BLaER1 treated with 17β-estradiol and CSF1 and Interleukin-3, amounts not matched to agents 10 nM and 100 nM (cell line): Measurements from ENCODE around the gene LINC01488.
A peak's percentile ranks its signal among the peaks of the same experiment; 100 is the strongest.

ENCODE experiments used
- H3K27ac ChIP-seq, 11 experiments: shearing (Covaris generic); formaldehyde crosslinking; 2 replicates each; pipeline ENCODE4 v1.8.1; 2022
- H3K27me3 ChIP-seq, 11 experiments: shearing (Covaris generic); formaldehyde crosslinking; 2 replicates each; pipeline ENCODE4 v1.8.1; 2022
- H3K36me3 ChIP-seq, 11 experiments: shearing (Covaris generic); formaldehyde crosslinking; 2 replicates each; pipeline ENCODE4 v1.8.1; 2022
- H3K4me1 ChIP-seq, 10 experiments: shearing (Covaris generic); formaldehyde crosslinking; 2 replicates each; pipeline ENCODE4 v1.8.1; 2022
- H3K4me2 ChIP-seq, 11 experiments: shearing (Covaris generic); formaldehyde crosslinking; 2 replicates each; pipeline ENCODE4 v1.8.1; 2022
- H3K4me3 ChIP-seq, 10 experiments: shearing (Covaris generic); formaldehyde crosslinking; 2 replicates each; pipeline ENCODE4 v1.8.1; 2022
- H3K9ac ChIP-seq, 11 experiments: shearing (Covaris generic); formaldehyde crosslinking; 2 replicates each; pipeline ENCODE4 v1.8.1; 2022
- H3K9me3 ChIP-seq, 11 experiments: shearing (Covaris generic); formaldehyde crosslinking; replicated peaks in 1 of 11; 2 replicates each; pipeline ENCODE4 v1.8.1; 2022
- H4K20me1 ChIP-seq, 11 experiments: shearing (Covaris generic); formaldehyde crosslinking; 2 replicates each; pipeline ENCODE4 v1.8.1; 2022
- Cebpa-rat ChIP-seq, 11 experiments: shearing (Covaris generic); IDR thresholded peaks; 2 replicates each; pipeline ENCODE4 v1.8.1; 2022

Gene LINC01488

GRCh38 chr11:69437876-69438205 is 43.6 kb upstream of the LINC01488 start:
- Histone ChIP-seq H3K9me3 (no peaks in the 10 kb centered on the region), H3K4me2 (no peak overlapping the region), H3K27me3 (peaks cover 0 to 22% (median 0%) of the 10 kb centered on the region in 11 experiments; a peak in 5 of 22 replicates), H3K9ac (no peak overlapping the region), H3K4me3 (no peak overlapping the region), H3K4me1 (peaks cover 28 to 54% (median 49%) of the 10 kb centered on the region in 10 experiments), H4K20me1 (peaks cover 0 to 5% (median 0%) of the 10 kb centered on the region in 11 experiments; a peak in 1 of 22 replicates), H3K36me3 (no peaks in the 10 kb centered on the region), H3K27ac (no peak overlapping the region)
- TF ChIP-seq Cebpa-rat (IDR thresholded peaks at IDR 0.05), result no peak

- peaks cover 0 to 5% (median 0%) of the 10 kb centered on the region in 11 experiments; a peak in 1 of 22 replicates for H4K20me1 ChIP-seq
- no peak overlapping the region for H3K4me2 ChIP-seq
- H3K4me1 ChIP-seq, result peaks cover 34 to 54% (median 49%) of the 10 kb centered on the region in 10 experiments
- no peaks in the 10 kb centered on the region for H3K9me3 ChIP-seq
- H3K27ac ChIP-seq, result no peak overlapping the region
- H3K36me3 ChIP-seq, result no peaks in the 10 kb centered on the region
- no peak overlapping the region for H3K9ac ChIP-seq
- no peak for TF ChIP-seq Cebpa-rat (IDR thresholded peaks at IDR 0.05)
- no peak overlapping the region for H3K4me3 ChIP-seq
- peaks cover 0 to 22% (median 0%) of the 10 kb centered on the region in 11 experiments; a peak in 5 of 22 replicates for H3K27me3 ChIP-seq
Observed at GRCh38 chr11:69438286-69438920, 43.1 kb upstream of the LINC01488 start.

GRCh38 chr11:69439127-69439526 is 42.3 kb upstream of the LINC01488 start:
- no peaks in the 10 kb centered on the region for H3K36me3 ChIP-seq
- no peak overlapping the region for H3K4me2 ChIP-seq
- no peak overlapping the region for H3K4me3 ChIP-seq
- H3K9ac ChIP-seq, result no peak overlapping the region
- H3K27me3 ChIP-seq, result peaks cover 0 to 16% (median 0%) of the 10 kb centered on the region in 11 experiments; a peak in 5 of 22 replicates
- no peaks in the 10 kb centered on the region for H3K9me3 ChIP-seq
- no peak overlapping the region for H3K27ac ChIP-seq
- H3K4me1 ChIP-seq, result peaks cover 41 to 54% (median 49%) of the 10 kb centered on the region in 10 experiments
- H4K20me1 ChIP-seq, result peaks cover 0 to 5% (median 0%) of the 10 kb centered on the region in 11 experiments; a peak in 1 of 22 replicates
- no peak for TF ChIP-seq Cebpa-rat (IDR thresholded peaks at IDR 0.05)

GRCh38 chr11:69439651-69440464 is 41.6 kb upstream of the LINC01488 start:
- Histone ChIP-seq H3K4me3 (no peak overlapping the region), H3K4me1 (peaks cover 47 to 54% (median 49%) of the 10 kb centered on the region in 10 experiments), H4K20me1 (peaks cover 0 to 5% (median 0%) of the 10 kb centered on the region in 11 experiments; a peak in 1 of 22 replicates), H3K9ac (no peak overlapping the region), H3K36me3 (no peaks in the 10 kb centered on the region), H3K27ac (no peak overlapping the region), H3K9me3 (no peaks in the 10 kb centered on the region), H3K4me2 (no peak overlapping the region), H3K27me3 (peaks cover 0 to 12% (median 0%) of the 10 kb centered on the region in 11 experiments; a peak in 5 of 22 replicates)
- no peak for TF ChIP-seq Cebpa-rat (IDR thresholded peaks at IDR 0.05)

- Histone ChIP-seq H3K9me3 (no peaks in the 10 kb centered on the region), H3K36me3 (no peaks in the 10 kb centered on the region), H3K27ac (no peak overlapping the region), H3K4me3 (no peak overlapping the region), H3K9ac (no peak overlapping the region), H3K4me1 (peaks cover 38 to 50% (median 46%) of the 10 kb centered on the region in 10 experiments), H4K20me1 (peaks cover 0 to 5% (median 0%) of the 10 kb centered on the region in 11 experiments; a peak in 1 of 22 replicates), H3K27me3 (peaks cover 0 to 5% (median 0%) of the 10 kb centered on the region in 11 experiments; a peak in 4 of 22 replicates), H3K4me2 (no peak overlapping the region)
- TF ChIP-seq Cebpa-rat (IDR thresholded peaks at IDR 0.05), result no peak
Observed at GRCh38 chr11:69440876-69441275, 40.6 kb upstream of the LINC01488 start.

GRCh38 chr11:69442012-69442806 is 39.3 kb upstream of the LINC01488 start:
- no peak overlapping the region for H3K27ac ChIP-seq
- H3K4me1 ChIP-seq, result peaks cover 24 to 50% (median 33%) of the 10 kb centered on the region in 10 experiments
- H3K27me3 ChIP-seq, result no peaks in the 10 kb centered on the region
- H3K36me3 ChIP-seq, result no peaks in the 10 kb centered on the region
- peak overlapping the region; percentile 77 to 93 (median 83); a peak in 19 of 22 replicates for H3K4me2 ChIP-seq
- no peak overlapping the region for H3K9ac ChIP-seq
- TF ChIP-seq Cebpa-rat (IDR thresholded peaks at IDR 0.05), result no peak
- peaks cover 0 to 5% (median 0%) of the 10 kb centered on the region in 11 experiments; a peak in 1 of 22 replicates for H4K20me1 ChIP-seq
- no peak overlapping the region for H3K4me3 ChIP-seq
- H3K9me3 ChIP-seq, result no peaks in the 10 kb centered on the region

- no peak overlapping the region for H3K4me3 ChIP-seq
- H4K20me1 ChIP-seq, result peaks cover 0 to 2% (median 0%) of the 10 kb centered on the region in 11 experiments; a peak in 1 of 22 replicates
- H3K4me1 ChIP-seq, result peaks cover 25 to 55% (median 35%) of the 10 kb centered on the region in 10 experiments
- no peak for TF ChIP-seq Cebpa-rat (IDR thresholded peaks at IDR 0.05)
- no peaks in the 10 kb centered on the region for H3K36me3 ChIP-seq
- H3K4me2 ChIP-seq, result peak overlapping the region; percentile 77 to 93 (median 83)
- H3K27ac ChIP-seq, result peak overlapping the region in 1 of 11 experiments; percentile 20; a peak in 1 of 22 replicates
- peak overlapping the region in 1 of 11 experiments; percentile 63; a peak in 1 of 22 replicates for H3K9ac ChIP-seq
- no peaks in the 10 kb centered on the region for H3K9me3 ChIP-seq
- no peaks in the 10 kb centered on the region for H3K27me3 ChIP-seq
Observed at GRCh38 chr11:69442807-69443137, 38.7 kb upstream of the LINC01488 start.

GRCh38 chr11:69443138-69443967 is 38.1 kb upstream of the LINC01488 start:
- H3K9ac ChIP-seq, result peak overlapping the region in 10 of 11 experiments; percentile 51 to 79 (median 64); a peak in 19 of 22 replicates
- peaks cover 31 to 61% (median 41%) of the 10 kb centered on the region in 10 experiments for H3K4me1 ChIP-seq
- peak overlapping the region; percentile 77 to 93 (median 83) for H3K4me2 ChIP-seq
- no peaks in the 10 kb centered on the region for H3K27me3 ChIP-seq
- H3K9me3 ChIP-seq, result no peaks in the 10 kb centered on the region
- TF ChIP-seq Cebpa-rat (IDR thresholded peaks at IDR 0.05), result no peak
- peak overlapping the region in 10 of 11 experiments; percentile 59 to 74 (median 62); a peak in 20 of 22 replicates for H3K27ac ChIP-seq
- no peaks in the 10 kb centered on the region for H3K36me3 ChIP-seq
- H4K20me1 ChIP-seq, result no peaks in the 10 kb centered on the region; a peak in 1 of 22 replicates
- H3K4me3 ChIP-seq, result peak overlapping the region in 9 of 10 experiments; percentile 38 to 55 (median 44); a peak in 17 of 20 replicates
